GM18499 (cell line): ENCODE measurements around the gene CREBZF.

Experiments
- ATAC-seq: cut with Tn5 transposase; IDR thresholded peaks from one replicate; pipeline ENCODE4 v1.9.1; 2021; ENCODE audit warnings: moderate number of reproducible peaks; ENCODE audit not compliant: insufficient read depth, unreplicated experiment

Gene CREBZF

GRCh38 chr11:85664615-85665481 lies at the start of gene CREBZF:
Gene CREBZF (minus strand): TSS chr11:85665129. CDS start chr11:85664875, 254 bp downstream.
- ATAC-seq, result peak; percentile 82

GRCh38 chr11:85712953-85713352 lies 48.0 kb upstream of the CREBZF start:
- ATAC-seq, result no peak

- ATAC-seq, result no peak
Measured at GRCh38 chr11:85710917-85711316, 46.0 kb upstream of the CREBZF start.

GRCh38 chr11:85709941-85710702 lies 45.2 kb upstream of the CREBZF start:
- ATAC-seq, result no peak

GRCh38 chr11:85705800-85706199 lies 40.9 kb upstream of the CREBZF start:
- no peak for ATAC-seq

GRCh38 chr11:85704967-85705366 lies 40.0 kb upstream of the CREBZF start:
- ATAC-seq, result no peak

- ATAC-seq, result peak; percentile 93
Measured at GRCh38 chr11:85699957-85700741, 35.2 kb upstream of the CREBZF start.

GRCh38 chr11:85698195-85698594 lies 33.3 kb upstream of the CREBZF start:
- ATAC-seq, result no peak

GRCh38 chr11:85697747-85698146 lies 32.8 kb upstream of the CREBZF start:
- no peak for ATAC-seq

- no peak for ATAC-seq
Measured at GRCh38 chr11:85695546-85695945, 30.6 kb upstream of the CREBZF start.

GRCh38 chr11:85694385-85694980 lies 29.6 kb upstream of the CREBZF start:
- ATAC-seq, result no peak

GRCh38 chr11:85685820-85686459 lies 21.0 kb upstream of the CREBZF start, which contains the start of gene CCDC89:
Gene CCDC89 (minus strand): TSS chr11:85686195. CDS start chr11:85686130, 65 bp downstream.
- ATAC-seq, result no peak

GRCh38 chr11:85685125-85685819 lies 20.3 kb upstream of the CREBZF start:
- ATAC-seq, result no peak

- no peak for ATAC-seq
Measured at GRCh38 chr11:85682330-85683305, 17.7 kb upstream of the CREBZF start.

- no peak for ATAC-seq
Measured at GRCh38 chr11:85680897-85681296, 16.0 kb upstream of the CREBZF start.

GRCh38 chr11:85679576-85679975 lies 14.6 kb upstream of the CREBZF start:
- ATAC-seq, result no peak

GRCh38 chr11:85673393-85673792 lies 8.5 kb upstream of the CREBZF start:
- ATAC-seq, result no peak
